H1 (cell line): ENCODE measurements around the gene DPYSL4.
A peak's percentile ranks its signal among the peaks of the same experiment; 100 is the strongest.

Experiments
- CBX5 ChIP-seq: fragments of 300-800, 300-1000 bp; sonication (generic); IDR thresholded peaks from 2 replicates; pipeline ENCODE4 v1.7.1; 2016; ENCODE audit warnings: antibody characterized with exemption, low read length, low read depth
- CEBPB ChIP-seq: IDR thresholded peaks from 2 replicates; pipeline ENCODE4 v1.6.1; 2012; ENCODE audit warnings: low read depth, low read length
- CTCF ChIP-seq, 3 experiments: IDR thresholded peaks; 1 replicate in 2 of 3; 2 replicates in 1 of 3; pipeline versions ENCODE4 v1.5.1 to v1.6.1; 2011; ENCODE audit warnings: low read length in 3 of 3, mild to moderate bottlenecking in 3 of 3, inconsistent platforms in 2 of 3, low read depth in 1 of 3, moderate library complexity in 1 of 3; ENCODE audit not compliant: insufficient read depth in 1 of 3; ENCODE audit errors: control extremely low read depth in 1 of 3
- JUN ChIP-seq: IDR thresholded peaks from 2 replicates; pipeline ENCODE4 v1.6.1; 2011; ENCODE audit warnings: low read depth, mild to moderate bottlenecking, improper control_type of control experiment, low read length
- KDM1A ChIP-seq: fragments of 200-600, 300-600 bp; sonication (generic); IDR thresholded peaks from 2 replicates; pipeline ENCODE4 v1.7.1; 2016; ENCODE audit warnings: mild to moderate bottlenecking, low read length, borderline replicate concordance
- NRF1 ChIP-seq: IDR thresholded peaks from 2 replicates; pipeline ENCODE4 v1.6.1; 2011; ENCODE audit warnings: mild to moderate bottlenecking, low read depth, low read length, improper control_type of control experiment
- PHF8 ChIP-seq: fragments of 200-600 bp; sonication (generic); conservative IDR thresholded peaks from 2 replicates; pipeline ENCODE4 v1.7.1; 2012; ENCODE audit warnings: low read depth, mild to moderate bottlenecking, inconsistent platforms, low read length, moderate library complexity
- POLR2A ChIP-seq, 2 experiments: IDR thresholded peaks; 1 replicate in 1 of 2; 2 replicates in 1 of 2; pipeline ENCODE4 v1.6.1; 2011; ENCODE audit warnings: low read depth in 2 of 2, low read length in 2 of 2, mild to moderate bottlenecking in 2 of 2; ENCODE audit errors: control extremely low read depth in 1 of 2
- POLR2AphosphoS5 ChIP-seq: IDR thresholded peaks from 2 replicates; pipeline ENCODE4 v1.6.1; 2011; ENCODE audit warnings: low read depth, low read length
- RAD21 ChIP-seq, 2 experiments: IDR thresholded peaks in 1 of 2; conservative IDR thresholded peaks in 1 of 2; 2 replicates each; pipeline ENCODE4 v1.6.1; 2011; ENCODE audit warnings: low read depth in 2 of 2, low read length in 2 of 2, improper control_type of control experiment in 1 of 2, inconsistent platforms in 1 of 2, mild to moderate bottlenecking in 1 of 2, moderate library complexity in 1 of 2
- RFX5 ChIP-seq: IDR thresholded peaks from 2 replicates; pipeline ENCODE4 v1.6.1; 2011; ENCODE audit warnings: low read depth, low read length, improper control_type of control experiment, borderline replicate concordance
- TEAD4 ChIP-seq: IDR thresholded peaks from 2 replicates; pipeline ENCODE4 v1.6.1; 2012; ENCODE audit warnings: low read depth, low read length, inconsistent platforms, mixed read lengths
- YY1 ChIP-seq: IDR thresholded peaks from 2 replicates; pipeline ENCODE4 v1.6.1; 2011; ENCODE audit warnings: low read depth, mild to moderate bottlenecking, low read length

GRCh38 chr10:132219486-132219885, 32.7 kb downstream of the DPYSL4 start:
- peak in 2 of 3 experiments; percentile 16 to 53; a peak in 2 of 4 replicates for TF ChIP-seq CTCF (IDR thresholded peaks at IDR 0.05; ENCODE audit: control extremely low read depth in 1 of 3, insufficient read depth in 1 of 3, low read depth in 1 of 3, low read length in 3 of 3)
- TF ChIP-seq RFX5, result no peak
- no peak for TF ChIP-seq POLR2AphosphoS5
- TF ChIP-seq YY1, result no peak
- TF ChIP-seq CEBPB, result no peak
- TF ChIP-seq JUN, result no peak
- no peak for TF ChIP-seq TEAD4
- TF ChIP-seq NRF1, result no peak
- no peak for TF ChIP-seq POLR2A (IDR thresholded peaks at IDR 0.05; ENCODE audit: control extremely low read depth in 1 of 2, low read depth in 2 of 2, low read length in 2 of 2)
- peak; percentile 12 to 18; a peak in 1 of 4 replicates for TF ChIP-seq RAD21 (IDR thresholded peaks at IDR 0.05 in 1 of 2, conservative IDR thresholded peaks at IDR 0.05 in 1 of 2; ENCODE audit: low read depth in 2 of 2, low read length in 2 of 2)
- TF ChIP-seq PHF8, result no peak
- no peak for TF ChIP-seq CBX5
- no peak for TF ChIP-seq KDM1A
